Urinary bladder (tissue), 4 donors: ENCODE measurements around the gene PLEK. TPM values are rescaled to one million over a fixed set of nuclear protein-coding genes. Genes with fewer than 3 reads are reported as not detected.
"Not testable (repeated sequence)": the region's sequence is repeated elsewhere in the genome, so short reads cannot be mapped to it uniquely, and the experiment has no call there.

Source experiments
- DNase-seq: peaks from one replicate; pipeline ENCODE4 v3.0.0-alpha.2; 2015; ENCODE audit errors: extremely low spot score
- H3K27ac ChIP-seq: one replicate; pipeline ENCODE4 v1.5.1; 2013; ENCODE audit warnings: low read depth, mild to moderate bottlenecking, moderate library complexity
- H3K36me3 ChIP-seq: one replicate; pipeline ENCODE4 v1.6.1; 2013; ENCODE audit warnings: mild to moderate bottlenecking, moderate library complexity; ENCODE audit not compliant: insufficient read depth
- H3K4me1 ChIP-seq: one replicate; pipeline ENCODE4 v1.6.1; 2013; ENCODE audit warnings: mild to moderate bottlenecking, moderate library complexity; ENCODE audit not compliant: insufficient read depth
- H3K4me3 ChIP-seq: one replicate; pipeline ENCODE4 v1.5.1; 2013; ENCODE audit warnings: low read depth, low read length
- WGBS: extraction: QIAGEN DNeasy Blood & Tissue Kit; methylation state at CpG from one replicate; pipeline ENCODE4 v1.1.7; 2013; 5-methylcytosine and 5-hydroxymethylcytosine counted together
- polyA plus RNA-seq: library from polyadenylated mRNA; stranded (reverse); fragments of 200-250 nt; gene quantifications from one replicate; pipeline ENCODE4 v1.2.3, GENCODE V29; 2013
- total RNA-seq: library from RNA; depleted of rRNA; stranded (reverse); fragments of >200 nt; gene quantifications from one replicate; pipeline ENCODE4 v1.2.3, GENCODE V29; 2014
- donor health status: healthy with polysubstance abuse.
- donor health status: healthy.

Gene PLEK
- total and polyA plus RNA-seq, 2 donors = 4.7 to 12.4 TPM

DNA sequence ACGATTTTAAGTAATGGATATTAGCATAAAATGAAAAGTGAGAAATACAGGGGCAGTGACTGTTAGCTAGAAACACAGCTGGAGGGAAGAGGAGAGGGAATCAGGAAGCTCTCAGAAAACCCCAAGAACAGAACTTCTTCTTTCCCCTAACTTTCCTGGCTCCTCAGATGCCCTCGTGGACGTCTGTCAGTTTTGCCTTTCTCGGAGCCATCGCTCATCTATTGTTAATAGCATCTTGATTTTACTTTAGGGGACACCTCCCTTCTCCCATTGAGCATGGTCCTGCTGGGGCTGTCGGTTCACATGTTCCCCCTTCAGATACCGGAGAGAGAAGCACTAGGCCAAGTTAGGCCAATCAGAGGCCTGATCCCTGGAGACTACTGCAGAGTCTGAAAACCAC, 2.3 kb upstream of the PLEK start:
- WGBS = 90% methylated on average over 7 of the region's 7 CpGs
- Histone ChIP-seq H3K4me1 (no peaks in the 10 kb centered on the region), H3K36me3 (no peaks in the 10 kb centered on the region), H3K4me3 (no peak overlapping the region), H3K27ac (no peak overlapping the region)
- DNase-seq = no peak

GRCh38 chr2:68363721-68364120, 1.4 kb upstream of the PLEK start:
- no peak for DNase-seq
- Histone ChIP-seq H3K36me3 (no peaks in the 10 kb centered on the region), H3K27ac (no peak overlapping the region), H3K4me3 (no peak overlapping the region), H3K4me1 (no peaks in the 10 kb centered on the region)
- WGBS = 92% methylated on average over 4 of the region's 4 CpGs

DNA sequence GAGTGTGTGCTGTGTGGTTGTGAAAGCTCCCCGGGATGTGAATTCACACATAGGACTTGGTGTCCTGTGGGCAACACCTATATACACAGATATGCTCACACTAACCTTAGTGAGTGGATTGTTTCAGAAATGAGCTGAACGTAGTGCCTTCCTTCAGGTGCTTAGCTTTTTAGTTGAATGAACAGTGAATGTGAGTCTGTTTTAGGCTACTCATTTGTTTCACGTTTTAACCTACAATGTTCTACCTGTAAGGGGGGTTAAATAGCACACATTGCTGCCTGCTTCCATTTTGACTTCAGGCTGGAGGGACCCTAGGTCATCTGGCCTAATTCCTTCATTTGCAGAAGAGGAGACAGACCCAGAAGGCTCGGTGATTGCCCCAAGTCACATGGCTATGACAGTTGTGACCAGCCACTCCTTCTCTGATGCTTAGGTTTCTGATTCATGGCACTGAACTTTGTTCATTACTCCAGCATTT, 1.0 kb downstream of the PLEK start:
- Histone ChIP-seq H3K36me3 (no peaks in the 10 kb centered on the region), H3K27ac (no peak overlapping the region), H3K4me1 (no peaks in the 10 kb centered on the region), H3K4me3 (no peak overlapping the region)
- no peak for DNase-seq
- 84% methylated on average over 4 of the region's 4 CpGs for WGBS

DNA sequence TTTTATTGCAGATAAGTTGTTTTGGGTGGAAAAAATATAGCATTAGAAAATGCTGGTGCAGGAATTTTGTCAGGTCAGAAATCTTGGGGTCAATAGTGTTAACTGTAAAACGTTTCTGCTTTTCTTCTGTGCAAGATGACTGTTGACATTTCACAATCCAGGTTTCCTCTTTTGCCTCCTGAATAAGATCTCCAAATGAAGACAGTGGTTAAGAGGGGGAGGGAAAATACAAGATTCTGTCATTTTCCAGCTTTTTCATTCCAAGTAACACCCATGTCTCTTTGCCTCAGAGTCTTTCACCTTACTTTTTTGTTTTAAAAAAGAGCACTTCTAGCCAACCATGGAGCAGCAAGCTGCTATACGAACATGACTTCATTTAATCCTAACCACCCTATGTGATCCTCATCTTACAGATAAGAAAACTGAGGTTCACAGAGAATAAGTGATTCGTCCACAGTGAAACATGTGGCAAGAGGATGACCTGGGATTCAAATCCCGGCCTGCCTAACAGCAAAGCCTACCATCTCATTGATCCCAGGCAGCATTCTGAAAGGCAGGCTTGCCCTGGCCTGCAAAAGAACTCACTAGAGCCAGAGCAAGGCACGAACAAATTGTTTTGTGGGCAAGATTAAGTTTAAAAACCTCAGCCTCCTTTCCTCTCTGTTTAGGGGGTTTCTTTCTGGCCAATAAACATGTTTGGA, 3.0 kb downstream of the PLEK start:
- no peak for DNase-seq
- no peaks in the 10 kb centered on the region for H3K36me3 ChIP-seq
- no peaks in the 10 kb centered on the region for H3K4me1 ChIP-seq
- H3K4me3 ChIP-seq = no peak overlapping the region
- no peak overlapping the region for H3K27ac ChIP-seq
- 49% methylated on average over 5 of the region's 5 CpGs for WGBS

DNA sequence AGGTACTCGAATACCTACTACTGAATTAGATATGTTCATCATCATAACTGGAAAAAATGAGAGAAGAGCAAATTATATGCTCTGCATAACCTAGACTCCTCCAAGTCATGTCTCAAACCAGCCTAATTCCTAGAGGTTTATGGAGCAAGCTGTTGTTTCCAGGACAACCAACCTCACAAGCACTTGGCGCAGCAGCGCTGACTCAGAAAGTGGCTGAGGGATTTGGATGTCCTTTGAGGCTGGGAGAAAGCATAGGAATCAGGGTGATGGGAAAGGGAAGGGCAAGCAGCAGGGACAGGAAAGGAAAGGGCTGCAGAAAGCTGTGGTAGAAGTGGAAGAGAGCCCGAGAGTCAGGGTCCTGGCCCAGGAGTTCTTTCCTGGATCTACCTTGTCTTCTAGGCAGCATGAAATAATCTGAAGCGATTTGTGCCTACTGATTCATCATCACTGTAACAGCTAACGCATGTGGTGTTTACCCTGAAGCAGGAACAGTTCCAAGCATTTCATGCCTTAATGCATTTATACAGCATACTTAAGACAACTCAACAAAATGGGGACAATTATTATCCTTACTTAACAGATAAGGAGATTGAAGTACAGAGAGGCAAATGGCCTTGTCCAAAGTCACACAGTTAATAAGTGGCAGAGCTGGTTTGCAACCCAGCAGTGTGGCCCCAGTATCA, 3.7 kb downstream of the PLEK start:
- H3K4me1 ChIP-seq = no peaks in the 10 kb centered on the region
- DNase-seq = no peak
- H3K4me3 ChIP-seq = no peak overlapping the region
- H3K27ac ChIP-seq = no peak overlapping the region
- 48% methylated on average over 6 of the region's 6 CpGs for WGBS
- no peaks in the 10 kb centered on the region for H3K36me3 ChIP-seq

GRCh38 chr2:68369337-68369734, 4.3 kb downstream of the PLEK start:
- DNase-seq = no peak
- no peak overlapping the region for H3K4me3 ChIP-seq
- 90% methylated on average over 10 of the region's 10 CpGs for WGBS

GRCh38 chr2:68371138-68371537, 6.1 kb downstream of the PLEK start:
- no peak for DNase-seq
- H3K4me1 ChIP-seq = no peaks in the 10 kb centered on the region
- H3K27ac ChIP-seq = no peak overlapping the region
- no peak overlapping the region for H3K4me3 ChIP-seq
- H3K36me3 ChIP-seq = no peaks in the 10 kb centered on the region
- WGBS = 60% methylated on average over 1 of the region's 1 CpG

More at GRCh38 chr2:68369337-68369734, 4.3 kb downstream of the PLEK start:
- no peak overlapping the region for H3K27ac ChIP-seq
- no peaks in the 10 kb centered on the region for H3K4me1 ChIP-seq
- no peaks in the 10 kb centered on the region for H3K36me3 ChIP-seq

GRCh38 chr2:68371581-68371980, 6.5 kb downstream of the PLEK start:
- Histone ChIP-seq H3K27ac (no peak overlapping the region), H3K4me3 (no peak overlapping the region), H3K36me3 (no peaks in the 10 kb centered on the region), H3K4me1 (no peaks in the 10 kb centered on the region)
- 70% methylated on average over 3 of the region's 3 CpGs for WGBS
- no peak for DNase-seq

DNA sequence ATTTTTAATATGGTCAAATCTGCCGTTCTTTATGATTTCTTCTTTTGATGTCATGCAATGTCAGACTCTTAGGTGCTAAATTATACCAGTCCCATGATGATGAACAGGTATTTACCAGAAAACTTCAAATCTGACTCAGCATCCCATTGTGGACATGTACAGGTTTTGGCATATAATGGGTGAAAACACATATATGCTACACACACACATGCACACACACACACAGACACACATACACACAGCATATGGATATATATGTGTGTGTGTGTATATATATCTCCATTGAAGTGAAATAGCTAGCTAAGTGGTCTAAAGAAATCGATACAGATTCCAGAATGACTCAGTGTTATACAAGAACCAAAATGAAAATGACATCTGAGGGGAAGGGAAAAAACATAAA, 7.4 kb downstream of the PLEK start:
- 89% methylated on average over 2 of the region's 2 CpGs for WGBS
- H3K4me1 ChIP-seq = no peaks in the 10 kb centered on the region
- DNase-seq = no peak

GRCh38 chr2:68374184-68374583, 9.1 kb downstream of the PLEK start:
- DNase-seq = no peak
- no peaks in the 10 kb centered on the region for H3K4me1 ChIP-seq
- no peaks in the 10 kb centered on the region for H3K36me3 ChIP-seq
- H3K4me3 ChIP-seq = no peak overlapping the region
- H3K27ac ChIP-seq = no peak overlapping the region
- WGBS = 96% methylated on average over 2 of the region's 2 CpGs

More for the DNA sequence above, 7.4 kb downstream of the PLEK start:
- Histone ChIP-seq H3K27ac (no peak overlapping the region), H3K4me3 (no peak overlapping the region), H3K36me3 (no peaks in the 10 kb centered on the region)

DNA sequence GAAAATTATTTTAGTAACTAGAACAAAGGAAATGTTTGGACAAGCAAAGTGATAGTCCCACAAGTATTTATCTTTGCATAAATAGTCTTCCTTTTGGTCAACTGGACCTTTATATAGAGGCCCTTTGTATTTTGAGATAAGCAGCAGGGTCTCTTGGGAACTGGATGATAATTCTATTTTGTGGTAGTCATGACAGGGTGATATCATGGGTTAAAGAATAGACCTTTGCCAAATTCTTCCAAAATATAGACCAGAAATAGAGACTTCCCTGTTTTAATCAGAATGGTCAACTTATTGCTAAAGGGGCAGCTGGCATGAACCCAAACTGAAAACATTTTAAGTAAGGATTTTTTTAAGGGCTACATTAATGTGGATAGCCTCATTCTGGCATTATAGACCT, 10.5 kb downstream of the PLEK start:
- no peaks in the 10 kb centered on the region for H3K36me3 ChIP-seq
- H3K27ac ChIP-seq = no peak overlapping the region
- no peaks in the 10 kb centered on the region for H3K4me1 ChIP-seq
- no peak for DNase-seq
- H3K4me3 ChIP-seq = no peak overlapping the region

- DNase-seq = no peak
- WGBS = 83% methylated on average over 3 of the region's 3 CpGs
- no peak overlapping the region for H3K4me3 ChIP-seq
- no peaks in the 10 kb centered on the region for H3K4me1 ChIP-seq
- H3K27ac ChIP-seq = no peak overlapping the region
- no peaks in the 10 kb centered on the region for H3K36me3 ChIP-seq
Observed at GRCh38 chr2:68377137-68377780, 12.2 kb downstream of the PLEK start.

DNA sequence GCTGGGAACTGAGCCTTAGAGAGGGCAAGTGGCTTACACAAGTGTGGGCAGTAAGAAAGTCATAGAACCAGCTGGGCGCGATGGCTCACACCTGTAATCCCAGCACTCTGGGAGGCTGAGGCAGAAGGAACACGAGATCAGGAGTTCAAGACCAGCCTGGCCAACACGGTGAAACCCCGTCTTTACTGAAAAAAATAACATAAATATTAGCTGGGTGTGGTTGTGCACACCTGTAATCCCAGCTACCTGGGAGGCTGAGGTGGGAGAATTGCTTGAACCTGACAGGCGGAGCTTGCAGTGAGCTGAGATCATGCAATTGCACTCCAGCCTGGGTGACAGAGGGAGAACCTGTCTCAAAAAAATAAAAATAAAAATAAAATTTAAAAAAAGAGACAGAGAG, 13.7 kb downstream of the PLEK start:
- WGBS = 89% methylated on average over 6 of the region's 6 CpGs

GRCh38 chr2:68379184-68379708, 14.2 kb downstream of the PLEK start:
- no peaks in the 10 kb centered on the region for H3K36me3 ChIP-seq
- no peaks in the 10 kb centered on the region for H3K4me1 ChIP-seq
- DNase-seq = no peak
- H3K27ac ChIP-seq = no peak overlapping the region
- WGBS = 85% methylated on average over 4 of the region's 4 CpGs
- H3K4me3 ChIP-seq = no peak overlapping the region

More for the DNA sequence above, 13.7 kb downstream of the PLEK start:
- not testable (repeated sequence) for H3K4me1 ChIP-seq, H3K36me3 ChIP-seq, H3K4me3 ChIP-seq, H3K27ac ChIP-seq, DNase-seq
